Erythroblast (primary cell): ENCODE results near the gene YTHDF1.

ENCODE experiments used
- GATA1 ChIP-seq: IDR thresholded peaks from 2 replicates; pipeline ENCODE4 v1.6.1; 2011; ENCODE audit warnings: low read depth, mild to moderate bottlenecking, control low read depth, low read length, moderate library complexity
- POLR2A ChIP-seq: IDR thresholded peaks from 2 replicates; pipeline ENCODE4 v1.6.1; 2011; ENCODE audit warnings: mild to moderate bottlenecking, low read length

DNA sequence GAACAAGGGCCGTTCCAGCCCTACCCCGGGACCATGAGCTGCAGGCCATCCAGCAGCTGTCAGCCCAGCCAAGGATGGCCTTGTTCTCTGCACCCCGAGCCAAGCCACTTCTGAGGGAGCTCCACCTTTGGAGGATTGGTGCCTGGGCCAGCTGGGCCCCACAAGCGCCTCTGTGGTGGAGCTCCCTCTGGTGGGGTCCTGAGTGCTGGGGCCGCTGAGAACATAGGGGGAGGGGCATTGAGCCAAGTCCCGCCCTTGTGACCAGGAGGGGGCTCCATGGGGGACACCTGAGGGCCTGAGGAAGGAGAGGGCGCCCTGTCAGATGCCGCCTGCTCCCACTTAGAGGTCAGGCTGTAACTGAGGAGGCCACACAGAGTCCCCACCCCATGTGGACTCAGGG is 43.2 kb downstream of the YTHDF1 start:
- TF ChIP-seq POLR2A (no peak), GATA1 (no peak)
